BE2C (cell line): Measurements from ENCODE around the gene RAI1.
"Not testable (repeated sequence)": the region's sequence is repeated elsewhere in the genome, so short reads cannot be mapped to it uniquely, and the experiment has no call there.

ENCODE experiments used
- DNase-seq: peaks from one replicate; pipeline ENCODE4 v3.0.0-alpha.2; 2020
- H3K27me3 ChIP-seq: fragments of 250-450 bp; sonication (Bioruptor Pico); 2 replicates; pipeline ENCODE4 v1.5.1; 2020; ENCODE audit warnings: mild to moderate bottlenecking
- H3K36me3 ChIP-seq: fragments of 250-450 bp; sonication (Bioruptor Pico); 2 replicates; pipeline ENCODE4 v1.5.1; 2020; ENCODE audit warnings: mild to moderate bottlenecking
- H3K4me1 ChIP-seq: fragments of 250-450 bp; sonication (Bioruptor Pico); 2 replicates; pipeline ENCODE4 v1.5.1; 2020
- H3K4me3 ChIP-seq: 2 replicates; pipeline ENCODE4 v1.5.1; 2011; ENCODE audit warnings: low read depth, low read length
- H3K9me3 ChIP-seq: fragments of 250-450 bp; sonication (Bioruptor Pico); 2 replicates; pipeline ENCODE4 v1.5.1; 2020
- TF ChIP-seq, protein P1 (sequence below): IDR thresholded peaks from 2 replicates; pipeline ENCODE4 v1.5.1; 2012; ENCODE audit warnings: mild to moderate bottlenecking, low read depth, low read length

The RAI1 gene

DNA sequence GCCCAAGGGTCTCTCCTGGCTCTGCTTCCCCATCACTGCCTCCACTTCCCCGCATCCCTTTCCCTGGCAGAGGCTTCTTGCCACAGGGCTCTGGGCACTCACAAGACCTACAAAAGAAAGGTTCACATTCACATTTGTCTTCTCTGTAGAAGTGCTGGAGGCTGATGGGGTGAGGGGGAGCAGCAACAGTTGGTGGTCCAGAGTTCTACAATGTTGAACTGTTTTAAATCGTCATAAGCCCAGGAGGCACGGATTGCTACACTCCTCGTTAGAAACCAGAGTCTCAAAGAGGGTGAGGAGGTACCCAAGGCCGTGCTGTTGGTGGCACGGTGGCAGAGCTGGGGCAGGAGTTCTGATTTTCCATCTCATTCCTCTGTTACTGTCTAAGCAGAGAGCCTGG, 5.8 kb upstream of the RAI1 start:
- Histone ChIP-seq H3K4me1 (no peaks in the 10 kb centered on the region), H3K27me3 (no peaks in the 10 kb centered on the region), H3K9me3 (no peaks in the 10 kb centered on the region), H3K4me3 (no peak overlapping the region), H3K36me3 (no peaks in the 10 kb centered on the region)
- TF ChIP-seq, protein P1, sequence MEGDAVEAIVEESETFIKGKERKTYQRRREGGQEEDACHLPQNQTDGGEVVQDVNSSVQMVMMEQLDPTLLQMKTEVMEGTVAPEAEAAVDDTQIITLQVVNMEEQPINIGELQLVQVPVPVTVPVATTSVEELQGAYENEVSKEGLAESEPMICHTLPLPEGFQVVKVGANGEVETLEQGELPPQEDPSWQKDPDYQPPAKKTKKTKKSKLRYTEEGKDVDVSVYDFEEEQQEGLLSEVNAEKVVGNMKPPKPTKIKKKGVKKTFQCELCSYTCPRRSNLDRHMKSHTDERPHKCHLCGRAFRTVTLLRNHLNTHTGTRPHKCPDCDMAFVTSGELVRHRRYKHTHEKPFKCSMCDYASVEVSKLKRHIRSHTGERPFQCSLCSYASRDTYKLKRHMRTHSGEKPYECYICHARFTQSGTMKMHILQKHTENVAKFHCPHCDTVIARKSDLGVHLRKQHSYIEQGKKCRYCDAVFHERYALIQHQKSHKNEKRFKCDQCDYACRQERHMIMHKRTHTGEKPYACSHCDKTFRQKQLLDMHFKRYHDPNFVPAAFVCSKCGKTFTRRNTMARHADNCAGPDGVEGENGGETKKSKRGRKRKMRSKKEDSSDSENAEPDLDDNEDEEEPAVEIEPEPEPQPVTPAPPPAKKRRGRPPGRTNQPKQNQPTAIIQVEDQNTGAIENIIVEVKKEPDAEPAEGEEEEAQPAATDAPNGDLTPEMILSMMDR, result no peak
- no peak for DNase-seq

DNA sequence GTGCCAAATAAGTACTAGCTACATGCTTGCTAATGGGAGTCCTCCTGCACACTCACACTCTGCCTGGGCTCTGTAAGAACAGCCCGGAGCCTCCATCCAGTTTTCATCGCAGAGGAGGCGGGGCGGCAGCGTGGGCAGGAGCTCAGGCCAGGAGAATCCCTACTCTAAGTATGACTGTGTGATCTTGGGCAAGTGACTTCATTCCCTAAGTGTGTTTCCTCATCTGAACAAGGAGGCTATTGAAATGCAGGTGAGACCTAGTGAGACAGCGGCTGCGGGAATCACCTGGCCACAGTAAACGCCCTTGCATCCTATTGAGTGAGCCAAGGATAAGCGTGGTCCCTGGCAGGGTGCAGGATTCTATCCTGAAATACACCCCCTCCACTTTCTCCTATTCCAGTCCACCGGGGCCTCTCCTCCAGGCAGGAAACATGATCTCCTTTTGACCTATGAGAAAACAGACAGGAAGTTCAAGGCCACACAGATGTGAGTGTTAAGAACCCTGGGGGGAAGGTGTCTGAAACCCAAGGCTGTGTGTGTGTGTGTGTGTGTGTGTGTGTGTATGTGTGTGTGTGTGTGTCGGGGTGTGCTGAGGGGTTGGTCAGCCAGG, 5.2 kb upstream of the RAI1 start:
- Histone ChIP-seq H3K27me3 (no peaks in the 10 kb centered on the region), H3K9me3 (no peaks in the 10 kb centered on the region), H3K36me3 (no peaks in the 10 kb centered on the region), H3K4me3 (no peak overlapping the region), H3K4me1 (no peaks in the 10 kb centered on the region)
- no peak for DNase-seq
- TF ChIP-seq, protein P1, result no peak

DNA sequence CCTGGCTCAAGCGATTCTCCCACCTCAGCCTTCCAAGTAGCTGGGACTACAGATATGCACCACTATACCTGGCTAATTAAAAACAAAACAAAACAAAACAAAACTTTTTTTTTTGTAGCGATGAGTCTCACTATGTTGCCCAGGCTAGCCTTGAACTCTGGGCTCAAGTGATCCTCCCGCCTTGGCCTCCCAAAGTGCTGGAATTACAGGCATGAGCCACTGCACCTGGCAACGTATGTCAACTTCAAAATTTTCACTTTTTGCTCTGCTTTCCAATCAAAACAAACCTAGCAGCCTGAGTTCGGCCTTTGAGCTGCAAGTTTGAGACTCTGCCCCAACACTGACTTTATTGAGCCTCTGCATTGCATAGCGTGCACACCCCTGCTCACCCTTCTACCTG, 4.5 kb upstream of the RAI1 start:
- H3K27me3 ChIP-seq, result no peaks in the 10 kb centered on the region
- TF ChIP-seq, protein P1, result no peak
- no peaks in the 10 kb centered on the region for H3K36me3 ChIP-seq
- no peak for DNase-seq
- no peak overlapping the region for H3K4me3 ChIP-seq
- H3K4me1 ChIP-seq, result no peaks in the 10 kb centered on the region
- H3K9me3 ChIP-seq, result no peaks in the 10 kb centered on the region

DNA sequence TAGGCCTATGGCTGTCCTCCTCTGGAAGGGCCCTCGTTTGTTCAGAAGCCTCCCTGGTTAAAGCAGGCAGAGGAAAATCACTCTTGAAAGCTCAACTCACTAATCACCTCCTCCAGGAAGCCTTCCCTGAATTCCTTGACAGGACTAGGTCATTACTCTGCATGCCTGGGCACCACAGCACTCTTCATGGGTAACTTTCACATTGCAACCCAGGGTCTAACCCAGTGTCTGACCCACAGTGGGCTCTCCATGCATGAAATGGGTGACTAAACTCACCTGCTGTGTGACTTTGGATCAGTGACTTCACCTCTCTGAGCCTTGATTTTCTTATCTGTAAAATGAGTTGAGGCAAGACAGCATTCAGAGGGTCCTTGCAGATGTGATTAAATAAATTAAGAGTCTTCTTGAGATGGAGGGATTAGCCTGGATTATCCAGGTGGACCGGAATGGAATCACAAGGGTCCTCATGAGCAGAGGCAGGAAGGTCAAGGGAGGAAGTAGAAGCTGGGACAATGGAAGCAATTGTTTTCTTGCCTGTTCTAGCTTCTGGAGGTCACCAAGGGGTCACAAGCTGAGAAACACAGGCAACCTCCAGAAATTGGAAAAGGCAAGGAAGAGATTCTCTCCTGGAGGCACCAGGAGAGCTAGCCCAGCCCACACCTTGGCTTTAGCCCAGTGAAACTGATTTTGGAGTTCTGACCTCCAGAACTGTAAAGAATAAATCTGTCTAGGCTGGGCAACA, 3.8 kb upstream of the RAI1 start:
- TF ChIP-seq, protein P1, result no peak
- no peaks in the 10 kb centered on the region for H3K9me3 ChIP-seq
- H3K4me1 ChIP-seq, result no peaks in the 10 kb centered on the region
- no peaks in the 10 kb centered on the region for H3K36me3 ChIP-seq
- no peaks in the 10 kb centered on the region for H3K27me3 ChIP-seq
- DNase-seq, result no peak
- no peak overlapping the region for H3K4me3 ChIP-seq

DNA sequence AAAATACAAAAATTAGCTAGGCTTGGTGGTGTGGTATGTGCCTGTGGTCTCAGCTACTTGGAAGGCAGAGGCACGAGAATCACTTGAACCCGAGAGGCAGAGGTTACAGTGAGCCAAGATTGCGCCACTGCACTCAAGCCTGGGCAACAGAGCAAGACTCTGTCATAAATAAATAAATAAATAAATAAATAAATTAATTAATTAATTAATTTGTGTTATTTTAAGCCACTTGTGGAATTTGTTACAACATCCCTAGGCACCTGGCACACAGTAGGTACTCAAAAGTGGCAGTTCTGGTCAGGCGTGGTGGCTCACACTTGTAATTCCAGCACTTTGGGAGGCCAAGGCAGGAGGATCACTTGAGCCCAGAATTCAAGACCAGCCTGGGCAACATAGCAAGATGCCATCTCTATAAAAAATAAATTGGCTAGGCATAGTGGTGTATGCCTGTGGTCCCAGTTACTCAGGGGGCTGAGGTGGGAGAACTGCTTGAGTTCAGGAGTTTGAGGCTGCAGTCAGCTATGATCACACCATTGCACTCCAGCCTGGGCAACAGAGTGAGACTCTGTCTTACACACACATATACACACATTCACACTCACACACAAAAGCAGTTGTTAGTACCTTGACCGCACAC, 3.1 kb upstream of the RAI1 start:
- H3K4me3 ChIP-seq, H3K27me3 ChIP-seq, H3K9me3 ChIP-seq, DNase-seq, H3K4me1 ChIP-seq, H3K36me3 ChIP-seq: not testable (repeated sequence)

DNA sequence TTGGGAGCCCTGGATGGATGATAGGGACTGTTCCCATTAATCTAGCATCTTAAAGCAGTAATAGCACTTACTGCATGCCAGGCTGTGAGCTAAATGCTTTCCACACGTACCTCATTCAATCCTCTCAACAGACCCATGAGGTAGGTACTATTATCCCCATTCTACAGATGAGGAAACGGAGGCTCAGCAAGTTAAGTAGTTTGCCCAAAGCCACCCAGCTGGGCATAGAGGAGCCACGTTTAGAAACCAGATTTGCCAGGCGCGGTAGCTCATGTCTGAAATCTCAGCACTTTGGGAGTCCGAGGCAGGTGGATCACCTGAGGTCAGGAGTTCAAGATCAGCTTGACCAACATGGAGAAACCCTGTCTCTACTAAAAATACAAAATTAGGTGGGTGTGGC, 2.0 kb upstream of the RAI1 start:
- no peaks in the 10 kb centered on the region for H3K9me3 ChIP-seq
- H3K4me1 ChIP-seq, result no peaks in the 10 kb centered on the region
- H3K36me3 ChIP-seq, result no peaks in the 10 kb centered on the region
- no peak overlapping the region for H3K4me3 ChIP-seq
- TF ChIP-seq, protein P1, result no peak
- no peaks in the 10 kb centered on the region for H3K27me3 ChIP-seq
- DNase-seq, result no peak
